DMS 273 (cell line): ENCODE data around the gene KRR1.
A peak's percentile ranks its signal among the peaks of the same experiment; 100 is the strongest.
"Not testable (repeated sequence)": the region's sequence is repeated elsewhere in the genome, so short reads cannot be mapped to it uniquely, and the experiment has no call there.

Experiments
- DNase-seq: peaks from one replicate; lab custom pipeline; 2025; ENCODE audit not compliant: unreplicated experiment; lab: John Stamatoyannopoulos, UW

Gene KRR1

GRCh38 chr12:75526655-75527511, 15.5 kb upstream of the KRR1 start:
- DNase-seq = peak; percentile 84

DNA sequence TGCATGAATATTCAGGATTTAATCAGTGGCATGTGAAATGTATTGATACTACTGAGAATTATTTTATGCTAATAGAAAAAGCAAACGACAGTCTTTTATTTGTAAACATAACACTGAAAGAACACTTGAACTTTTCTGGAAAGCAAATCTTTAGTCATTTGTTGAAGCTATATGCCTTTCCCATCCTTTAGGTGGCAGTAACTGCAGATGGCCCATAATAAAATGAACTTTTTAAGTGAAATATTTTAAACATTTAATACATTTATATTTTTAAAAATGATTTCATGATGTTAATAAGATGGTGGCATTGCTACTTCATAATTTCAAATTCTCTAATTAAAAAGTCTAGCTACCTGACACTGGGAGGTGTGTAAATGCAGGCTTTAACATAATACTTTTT, 13.9 kb upstream of the KRR1 start:
- DNase-seq = no peak

- not testable (repeated sequence) for DNase-seq
These were observed 10.7 kb upstream of the KRR1 start for GRCh38 chr12:75522124-75522523.

DNA sequence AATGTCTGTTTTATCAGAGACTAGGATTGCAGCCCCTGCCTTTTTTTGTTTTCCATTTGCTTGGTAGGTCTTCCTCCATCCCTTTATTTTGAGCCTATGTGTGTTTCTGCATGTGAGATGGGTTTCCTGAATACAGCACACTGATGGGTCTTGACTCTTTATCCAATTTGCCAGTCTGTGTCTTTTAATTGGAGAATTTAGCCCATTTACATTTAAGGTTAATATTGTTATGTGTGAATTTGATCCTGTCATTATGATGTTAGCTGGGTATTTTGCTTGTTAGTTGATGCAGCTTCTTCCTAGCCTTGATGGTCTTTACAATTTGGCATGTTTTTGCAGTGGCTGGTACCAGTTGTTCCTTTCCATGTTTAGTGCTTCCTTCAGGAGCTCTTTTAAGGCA, 9.8 kb upstream of the KRR1 start:
- DNase-seq = not testable (repeated sequence)

DNA sequence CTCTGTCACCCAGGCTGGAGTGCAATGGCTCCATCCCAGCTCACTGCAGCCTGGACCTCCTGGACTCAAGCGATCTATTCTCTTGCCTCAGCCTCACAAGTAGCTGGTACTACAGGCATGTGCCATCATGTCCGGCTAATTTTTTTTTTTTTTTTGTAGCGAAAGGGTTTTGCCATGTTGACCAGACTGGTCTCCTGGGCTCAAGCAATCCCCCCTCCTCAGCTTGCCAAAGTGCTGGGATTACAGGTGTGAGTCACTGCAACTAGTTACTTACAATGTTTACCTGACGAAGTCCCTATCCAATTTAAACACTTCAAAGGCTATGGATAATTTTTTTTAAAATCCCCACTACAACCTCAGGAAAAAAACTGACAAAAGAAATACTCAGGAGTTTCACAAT, 1.8 kb downstream of the KRR1 start:
- DNase-seq = no peak

DNA sequence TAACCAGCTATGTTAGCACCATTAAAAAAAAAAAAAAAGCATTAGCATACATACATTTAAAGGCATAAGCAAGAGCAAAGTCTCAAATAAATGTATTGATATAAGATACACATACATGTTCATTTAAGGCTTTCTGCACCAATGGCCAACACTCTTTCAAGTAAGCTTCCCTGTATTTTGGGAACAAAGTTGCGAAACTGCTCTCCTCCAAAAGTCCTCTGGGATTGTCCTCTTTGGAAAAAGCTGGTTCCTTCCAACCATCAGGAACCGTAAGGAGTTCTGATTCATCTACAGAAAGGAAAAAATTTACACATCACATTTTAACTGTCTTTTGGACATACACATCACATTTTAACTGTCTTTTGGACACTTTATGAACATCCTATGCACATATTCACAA, 3.2 kb downstream of the KRR1 start:
- DNase-seq = no peak

DNA sequence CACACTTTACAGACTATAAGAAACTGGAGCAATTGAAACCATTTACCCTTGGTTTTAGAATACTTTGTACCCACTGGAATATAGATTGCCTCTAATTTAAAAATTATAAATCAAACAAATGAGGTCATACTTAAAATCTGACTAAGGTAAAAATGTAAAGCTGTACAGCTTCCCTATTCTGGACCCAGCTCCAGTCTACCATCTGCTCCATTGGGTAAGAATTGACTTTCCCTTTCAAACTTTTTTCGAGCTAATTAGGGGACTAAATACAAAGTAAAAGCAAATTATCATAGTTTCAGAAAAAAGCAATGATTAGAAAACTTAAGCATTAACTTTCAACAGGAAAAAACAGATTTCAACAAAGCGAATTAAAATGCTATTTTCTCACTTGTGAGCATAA, 4.3 kb downstream of the KRR1 start:
- DNase-seq = peak; percentile 41

DNA sequence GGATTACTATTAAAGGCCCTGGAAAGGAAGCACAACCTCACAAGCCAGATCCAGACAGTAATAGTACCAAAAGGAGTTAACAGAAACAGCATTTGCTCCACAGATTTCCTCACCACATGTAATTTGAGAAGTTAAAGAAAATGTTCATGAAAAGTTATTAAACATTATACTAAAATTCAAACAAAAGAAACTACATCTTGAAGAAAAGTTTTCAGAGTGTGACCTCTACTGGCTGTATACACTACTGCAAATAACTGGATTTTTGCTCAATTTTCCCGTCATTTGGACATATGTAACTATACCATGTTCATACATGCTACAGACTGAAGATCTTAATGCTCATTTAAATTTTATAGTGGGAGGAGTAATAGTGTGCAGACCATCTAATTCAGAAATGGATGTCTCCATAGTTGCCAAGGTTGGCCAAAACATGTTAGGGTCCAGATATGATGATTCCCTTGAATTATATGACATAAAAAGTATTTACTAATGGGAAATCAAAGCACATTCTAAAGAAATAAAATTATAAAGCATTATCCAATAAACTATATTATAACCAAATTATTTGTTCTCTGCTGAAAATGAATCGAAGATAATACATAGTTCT, 5.6 kb downstream of the KRR1 start:
- DNase-seq = peak; percentile 13

GRCh38 chr12:75503866-75504265, 7.5 kb downstream of the KRR1 start:
- DNase-seq = no peak

GRCh38 chr12:75503459-75503858, 8.0 kb downstream of the KRR1 start:
- DNase-seq = no peak

DNA sequence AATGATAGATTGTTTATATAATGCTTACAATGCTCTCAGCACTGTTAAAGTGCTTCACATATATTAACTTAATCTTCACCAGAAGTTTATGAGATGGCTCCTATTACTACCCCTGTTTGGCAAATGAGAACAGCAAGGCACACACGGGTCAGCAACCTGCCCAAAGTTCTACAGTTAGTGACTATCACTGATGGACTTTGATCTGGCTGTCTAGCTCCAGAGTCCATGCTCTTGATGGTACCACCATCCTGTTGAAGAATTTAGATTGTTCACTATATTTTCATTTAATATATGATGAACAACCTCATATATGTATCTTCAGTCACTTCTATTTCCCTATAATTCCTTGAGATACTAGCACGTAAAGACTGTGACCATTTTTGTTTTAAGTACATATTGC, 20.2 kb downstream of the KRR1 start:
- no peak for DNase-seq

- no peak for DNase-seq
These were observed 21.7 kb downstream of the KRR1 start for GRCh38 chr12:75489613-75490210.

DNA sequence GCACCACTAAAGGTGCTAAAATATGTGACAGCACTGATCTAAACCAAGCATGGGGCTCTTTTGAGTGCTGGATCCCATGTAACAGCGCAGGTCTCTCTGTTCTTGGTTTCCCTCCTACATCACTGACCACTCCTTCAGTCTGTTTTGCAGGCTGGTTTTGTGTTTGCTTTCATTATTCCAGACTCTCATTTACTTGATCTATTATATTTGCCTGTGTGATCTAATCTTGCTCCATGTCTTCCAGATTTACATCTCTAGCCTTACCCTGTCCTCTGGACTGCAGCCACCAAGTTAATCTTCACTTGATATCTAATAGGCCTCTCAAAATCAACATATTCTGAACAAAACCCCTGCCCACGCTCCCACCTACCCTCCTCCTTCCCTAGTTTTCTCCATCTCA, 22.2 kb downstream of the KRR1 start:
- no peak for DNase-seq

- peak; percentile 40 for DNase-seq
These were observed 22.9 kb downstream of the KRR1 start for GRCh38 chr12:75488553-75488952.

DNA sequence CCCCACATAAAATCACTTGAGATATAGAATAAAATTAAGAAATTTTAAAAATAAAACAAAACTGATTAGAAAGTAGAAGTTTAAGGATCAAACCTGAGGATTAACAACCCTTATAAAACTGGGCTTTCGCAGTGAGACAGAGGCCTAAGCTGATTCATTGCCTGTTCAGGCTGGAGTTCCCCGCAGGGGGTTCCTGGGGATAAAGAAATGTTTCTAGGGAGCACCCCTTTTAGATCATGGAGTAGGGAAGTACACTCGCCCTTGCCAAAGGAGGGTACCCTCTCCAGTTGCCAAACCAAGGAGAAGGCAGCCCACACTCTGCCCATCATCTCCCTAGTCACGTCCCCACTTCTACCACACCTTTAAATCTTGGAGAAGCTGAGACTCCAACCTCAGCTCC, 24.1 kb downstream of the KRR1 start:
- DNase-seq = no peak

DNA sequence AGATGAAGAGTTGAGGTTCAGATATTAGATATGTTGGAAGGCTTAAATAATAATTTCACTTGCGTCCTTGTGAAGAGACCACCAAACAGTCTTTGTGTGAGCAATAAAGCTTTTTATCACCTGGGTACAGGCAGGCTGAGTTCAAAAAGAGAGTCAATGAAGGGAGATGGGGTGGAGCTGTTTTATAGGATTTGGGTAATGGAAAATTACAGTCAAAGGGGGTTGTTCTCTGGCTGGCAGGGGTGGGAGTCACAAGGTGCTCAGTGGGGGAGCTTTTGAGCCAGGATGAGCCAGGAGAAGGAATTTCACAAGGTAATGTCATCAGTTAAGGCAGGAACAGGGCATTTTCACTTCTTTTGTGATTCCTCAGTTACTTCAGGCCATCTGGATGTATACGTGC, 27.0 kb downstream of the KRR1 start:
- DNase-seq = not testable (repeated sequence)

GRCh38 chr12:75483431-75483830, 28.0 kb downstream of the KRR1 start:
- no peak for DNase-seq

DNA sequence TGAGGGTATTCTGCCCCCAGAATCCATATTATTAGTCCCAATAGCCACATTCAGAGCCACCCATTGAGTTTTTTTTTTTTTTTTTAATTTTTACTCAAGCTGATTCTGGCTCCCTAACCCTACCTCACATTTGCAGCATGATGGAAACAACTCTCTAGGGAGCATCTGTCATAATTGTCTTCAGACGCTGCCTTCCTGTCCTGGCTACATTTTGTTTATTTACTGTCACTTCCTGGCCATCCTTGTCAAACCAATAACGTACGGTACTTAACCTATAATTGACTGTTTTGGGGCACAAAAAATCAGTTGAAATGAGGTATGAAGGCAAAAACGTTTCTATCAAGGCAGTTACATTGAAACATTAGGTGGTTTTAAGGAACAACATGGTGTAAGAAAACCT, 28.8 kb downstream of the KRR1 start:
- DNase-seq = no peak

DNA sequence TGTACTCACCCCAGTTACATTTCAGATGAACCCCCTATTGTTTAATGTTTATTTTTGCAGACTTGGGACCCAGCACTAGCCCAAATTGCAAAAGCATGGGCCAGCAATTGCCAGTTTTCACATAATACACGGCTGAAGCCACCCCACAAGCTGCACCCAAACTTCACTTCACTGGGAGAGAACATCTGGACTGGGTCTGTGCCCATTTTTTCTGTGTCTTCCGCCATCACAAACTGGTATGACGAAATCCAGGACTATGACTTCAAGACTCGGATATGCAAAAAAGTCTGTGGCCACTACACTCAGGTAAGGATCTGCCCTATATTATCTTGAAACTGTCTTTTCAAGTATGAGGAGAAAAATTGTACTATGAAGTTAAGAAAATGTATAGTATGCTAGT, 29.6 kb downstream of the KRR1 start:
- no peak for DNase-seq

DNA sequence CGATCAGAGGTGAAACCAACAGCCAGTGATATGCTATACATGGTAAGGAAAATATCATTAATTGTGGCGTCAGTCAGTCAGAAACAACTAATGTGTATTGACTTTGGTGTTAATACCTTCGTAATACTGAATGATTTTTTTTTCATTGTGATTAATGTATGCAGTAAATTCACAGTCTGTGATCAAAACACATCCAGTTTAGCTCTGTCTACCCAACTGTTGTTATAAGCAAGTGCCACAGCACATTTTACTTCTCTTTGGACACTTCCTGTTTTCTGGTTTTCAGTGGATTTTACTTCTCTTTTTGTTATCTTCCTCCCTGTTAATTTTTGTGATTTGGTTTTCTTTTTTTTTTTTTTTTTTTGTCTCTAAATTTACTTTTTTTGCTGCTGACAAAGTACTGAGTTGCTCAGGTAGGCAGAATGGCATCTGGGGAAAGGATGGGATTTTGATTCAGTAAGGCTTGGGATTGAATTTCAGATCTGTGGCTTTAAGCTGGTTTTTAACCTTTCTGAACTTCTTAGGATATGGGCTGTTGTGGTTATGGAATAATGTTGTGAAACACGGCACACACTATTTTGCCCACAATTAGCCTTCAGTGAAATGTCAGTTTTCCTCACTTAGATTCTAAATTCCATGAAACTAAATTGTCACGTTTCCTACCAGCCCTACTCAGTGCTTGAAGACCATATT, 30.2 kb downstream of the KRR1 start:
- DNase-seq = no peak

DNA sequence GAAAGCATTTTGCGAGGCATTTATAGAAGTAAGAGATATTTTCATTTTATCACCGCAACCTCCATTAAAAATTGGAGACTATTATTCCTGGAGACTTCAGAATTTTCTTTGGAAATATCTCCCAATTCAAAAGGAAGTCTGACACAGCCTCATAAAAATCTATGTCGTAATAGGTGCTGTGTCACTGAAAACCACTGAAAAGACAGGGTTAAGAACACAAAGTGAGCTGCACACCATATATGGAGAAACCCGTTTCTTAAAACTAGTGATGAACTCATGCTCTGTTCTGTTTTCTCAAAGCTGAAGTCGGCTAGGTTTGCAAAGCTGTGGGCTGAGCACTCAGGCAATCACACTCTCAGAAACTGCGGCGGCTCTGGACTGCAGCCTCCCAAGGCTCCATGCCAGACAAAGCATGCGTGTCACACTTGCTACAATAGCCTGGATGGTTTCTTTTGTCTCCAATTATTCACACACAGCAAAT, 30.9 kb downstream of the KRR1 start, which contains the start of gene GLIPR1:
Gene GLIPR1, plus strand, starts transcription at position 287 of the 481 bp plus-strand sequence. Its CDS starts 126 bp downstream, at position 413.
- no peak for DNase-seq
